GM23338 (cell line): Measurements from ENCODE around the gene AMZ1. TPM values are rescaled to one million over a fixed set of nuclear protein-coding genes. Genes with fewer than 3 reads are reported as not detected.

ENCODE experiments used
- ATAC-seq: fragments of 200-7000 bp; cut with Tn5 transposase; 3 replicates; pipeline ENCODE4 v1.9.1; 2020
- DNase-seq: peaks from one replicate; pipeline ENCODE4 v3.0.0-alpha.2; 2015; ENCODE audit warnings: low spot score
- H2AFZ ChIP-seq: fragments of 200-600 bp; sonication (generic); 2 replicates; pipeline ENCODE4 v1.8.0; 2016; ENCODE audit warnings: antibody characterized with exemption, mild to moderate bottlenecking, moderate library complexity
- H3F3A ChIP-seq: fragments of 200-600 bp; sonication (generic); replicated peaks from 2 replicates; pipeline ENCODE4 v1.8.0; 2017; ENCODE audit warnings: antibody characterized with exemption, mixed run types, low read depth
- H3K27ac ChIP-seq: fragments of 200-600 bp; sonication (generic); 2 replicates; pipeline ENCODE4 v1.6.1; 2016; ENCODE audit warnings: low read depth
- H3K27me3 ChIP-seq: fragments of 200-600 bp; sonication (generic); 2 replicates; pipeline ENCODE4 v1.8.0; 2016; ENCODE audit warnings: mild to moderate bottlenecking, mixed run types, moderate library complexity; ENCODE audit not compliant: insufficient read depth
- H3K36me3 ChIP-seq: fragments of 200-600 bp; sonication (generic); 2 replicates; pipeline ENCODE4 v1.8.0; 2016; ENCODE audit warnings: mild to moderate bottlenecking; ENCODE audit not compliant: insufficient read depth
- H3K4me1 ChIP-seq: fragments of 200-600 bp; sonication (generic); 2 replicates; pipeline ENCODE4 v1.8.0; 2016; ENCODE audit warnings: mild to moderate bottlenecking, moderate library complexity; ENCODE audit not compliant: insufficient read depth
- H3K4me2 ChIP-seq: fragments of 200-600 bp; sonication (generic); 2 replicates; pipeline ENCODE4 v1.7.1; 2017; ENCODE audit warnings: mixed run types
- H3K4me3 ChIP-seq: fragments of 200-600 bp; sonication (generic); 2 replicates; pipeline ENCODE4 v1.6.1; 2016; ENCODE audit warnings: mixed run types
- H3K79me2 ChIP-seq: fragments of 200-600 bp; sonication (generic); replicated peaks from 2 replicates; pipeline ENCODE4 v1.8.0; 2017; ENCODE audit warnings: mild to moderate bottlenecking; ENCODE audit not compliant: insufficient read depth
- H3K9me2 ChIP-seq: fragments of 200-600 bp; sonication (generic); 2 replicates; pipeline ENCODE4 v1.8.0; 2017; ENCODE audit not compliant: insufficient read depth
- H4K20me1 ChIP-seq: fragments of 200-600 bp; sonication (generic); replicated peaks from 2 replicates; pipeline ENCODE4 v1.8.0; 2017; ENCODE audit warnings: mild to moderate bottlenecking; ENCODE audit not compliant: insufficient read depth
- H3K27ac Mint-ChIP-seq: 2 replicates; pipeline ENCODE4 v1.8.0; 2020; ENCODE audit warnings: inconsistent platforms, mild to moderate bottlenecking, moderate library complexity, mixed read lengths
- H3K27me3 Mint-ChIP-seq: 3 replicates; pipeline ENCODE4 v1.8.0; 2022; ENCODE audit warnings: low read depth, mild to moderate bottlenecking, moderate library complexity, mixed read lengths, inconsistent platforms; ENCODE audit not compliant: insufficient read depth, poor library complexity
- H3K36me3 Mint-ChIP-seq: 3 replicates; pipeline ENCODE4 v1.8.0; 2021; ENCODE audit warnings: low read depth, mild to moderate bottlenecking, inconsistent platforms, moderate library complexity, mixed read lengths
- H3K4me1 Mint-ChIP-seq: 3 replicates; pipeline ENCODE4 v1.8.0; 2020; ENCODE audit warnings: mild to moderate bottlenecking, inconsistent platforms, mixed read lengths
- H3K4me3 Mint-ChIP-seq: 3 replicates; pipeline ENCODE4 v1.8.0; 2021; ENCODE audit warnings: moderate library complexity, mild to moderate bottlenecking, inconsistent platforms, mixed read lengths
- H3K9me3 Mint-ChIP-seq: 3 replicates; pipeline ENCODE4 v1.8.0; 2020; ENCODE audit warnings: moderate library complexity, mild to moderate bottlenecking, inconsistent platforms, mixed read lengths
- CREB1 ChIP-seq: fragments of 250-450 bp; sonication (Bioruptor Pico); IDR thresholded peaks from 2 replicates; pipeline ENCODE4 v1.5.0; 2020; ENCODE audit warnings: low read depth, mild to moderate bottlenecking, moderate library complexity
- CTCF ChIP-seq, 2 experiments: fragments of 200-600 bp in 1 of 2; sonication (generic) in 1 of 2; conservative IDR thresholded peaks; 2 replicates each; pipeline versions ENCODE4 v1.5.1 to v1.6.1; 2016 to 2017; ENCODE audit warnings: antibody characterized with exemption in 2 of 2, low read depth in 2 of 2, mild to moderate bottlenecking in 2 of 2, moderate library complexity in 1 of 2
- EZH2 ChIP-seq: fragments of 200-600 bp; sonication (generic); IDR thresholded peaks from one replicate; pipeline ENCODE4 v1.8.0; 2017; ENCODE audit warnings: antibody characterized with exemption, mild to moderate bottlenecking, low read depth; ENCODE audit not compliant: unreplicated experiment
- EZH2phosphoT487 ChIP-seq: fragments of 200-600 bp; sonication (generic); IDR thresholded peaks from one replicate; pipeline ENCODE4 v1.8.1; 2018; ENCODE audit warnings: antibody characterized with exemption; ENCODE audit not compliant: unreplicated experiment
- JUNB ChIP-seq: IDR thresholded peaks from one replicate; pipeline ENCODE4 v1.6.1; 2016; ENCODE audit warnings: antibody characterized with exemption; ENCODE audit not compliant: unreplicated experiment
- POLR2AphosphoS5 ChIP-seq: IDR thresholded peaks from 2 replicates; pipeline ENCODE4 v1.6.1; 2016; ENCODE audit warnings: antibody characterized with exemption, low read depth
- STAT1 ChIP-seq: IDR thresholded peaks from one replicate; pipeline ENCODE4 v1.6.1; 2016; ENCODE audit warnings: antibody characterized with exemption; ENCODE audit not compliant: unreplicated experiment
- ZNF114 ChIP-seq: fragments of 250-450 bp; sonication (Bioruptor Pico); IDR thresholded peaks from 2 replicates; pipeline ENCODE4 v1.5.0; 2020; ENCODE audit warnings: mild to moderate bottlenecking, moderate library complexity
- ZNF331 ChIP-seq: fragments of 250-450 bp; sonication (Bioruptor Pico); IDR thresholded peaks from 2 replicates; pipeline ENCODE4 v1.5.0; 2020; ENCODE audit warnings: low read depth, mild to moderate bottlenecking, moderate library complexity
- ZNF462 ChIP-seq: fragments of 250-450 bp; sonication (Bioruptor Pico); IDR thresholded peaks from 2 replicates; pipeline ENCODE4 v1.5.0; 2020; ENCODE audit warnings: mild to moderate bottlenecking, moderate library complexity
- polyA plus RNA-seq: library from polyadenylated mRNA; unstranded; fragments of >200 nt; fragmentation: Nextera tagmentation; extraction: Ambion mirVana; gene quantifications from 2 replicates; pipeline ENCODE4 v1.2.1, GENCODE V29; 2016
- total RNA-seq: library from RNA; depleted of rRNA; stranded (reverse); fragments of >200 nt; shearing (Covaris generic); gene quantifications from 2 replicates; pipeline ENCODE4 v1.2.3, GENCODE V29; 2014

Gene AMZ1
- total and polyA plus RNA-seq, 2 experiments from 2014 or later, result 0.73 to 4.5 TPM

GRCh38 chr7:2701424-2701823 lies 13.4 kb downstream of the AMZ1 start:
- H3F3A ChIP-seq, result no peaks in the 10 kb centered on the region
- H3K36me3 Mint-ChIP-seq, result no peaks in the 10 kb centered on the region
- DNase-seq, result no peak
- no peaks in the 10 kb centered on the region for H3K9me2 ChIP-seq
- H3K4me3 Mint-ChIP-seq, result no peak overlapping the region
- TF ChIP-seq STAT1 (no peak), EZH2 (no peak)
- no peak overlapping the region for H3K4me3 ChIP-seq
- no peak for ATAC-seq
- no peak overlapping the region for H3K27ac ChIP-seq
- no peaks in the 10 kb centered on the region for H3K79me2 ChIP-seq
- H3K9me3 Mint-ChIP-seq, result 0 out of 3 replicates have a peak, but pooled peaks cover 2% of the 10 kb centered on the region
- no peaks in the 10 kb centered on the region for H3K27me3 ChIP-seq
- no peak overlapping the region for H3K4me2 ChIP-seq
- H4K20me1 ChIP-seq, result no peaks in the 10 kb centered on the region; the same call in 1 of the 2 replicates
- no peaks in the 10 kb centered on the region for H3K4me1 ChIP-seq
- H3K27me3 Mint-ChIP-seq, result peaks cover 13% of the 10 kb centered on the region
- no peak overlapping the region for H2AFZ ChIP-seq
- H3K27ac Mint-ChIP-seq, result no peak overlapping the region
- H3K4me1 Mint-ChIP-seq, result peaks cover 4% of the 10 kb centered on the region
- H3K36me3 ChIP-seq, result no peaks in the 10 kb centered on the region

- H3F3A ChIP-seq, result no peaks in the 10 kb centered on the region
- H3K4me1 ChIP-seq, result no peaks in the 10 kb centered on the region
- Mint-ChIP-seq H3K4me3 (no peak overlapping the region), H3K4me1 (peaks cover 8% of the 10 kb centered on the region), H3K27ac (no peak overlapping the region), H3K9me3 (0 out of 3 replicates have a peak, but pooled peaks cover 2% of the 10 kb centered on the region), H3K27me3 (peaks cover 13% of the 10 kb centered on the region), H3K36me3 (no peaks in the 10 kb centered on the region)
- no peaks in the 10 kb centered on the region for H3K36me3 ChIP-seq
- no peak overlapping the region for H3K4me2 ChIP-seq
- H3K9me2 ChIP-seq, result no peaks in the 10 kb centered on the region
- H3K27ac ChIP-seq, result no peak overlapping the region
- no peak for ATAC-seq
- no peak overlapping the region for H2AFZ ChIP-seq
- H3K4me3 ChIP-seq, result no peak overlapping the region
- H3K27me3 ChIP-seq, result no peaks in the 10 kb centered on the region
- H3K79me2 ChIP-seq, result no peaks in the 10 kb centered on the region
- H4K20me1 ChIP-seq, result no peaks in the 10 kb centered on the region; the same call in 1 of the 2 replicates
- no peak for DNase-seq
- TF ChIP-seq EZH2phosphoT487 (no peak), JUNB (no peak), EZH2 (no peak), POLR2AphosphoS5 (no peak), ZNF114 (CRISPR knock-in tag) (no peak), CTCF (conservative IDR thresholded peaks at IDR 0.05; ENCODE audit: low read depth in 2 of 2) (no peak), ZNF331 (CRISPR knock-in tag) (no peak), CREB1 (CRISPR knock-in tag) (no peak), ZNF462 (CRISPR knock-in tag) (no peak)
Measured at GRCh38 chr7:2701832-2702593, 14.0 kb downstream of the AMZ1 start.
